HG03354 (cell line): ENCODE measurements around the gene SEZ6L2.

Experiments
- ATAC-seq: cut with Tn5 transposase; IDR thresholded peaks from one replicate; pipeline ENCODE4 v1.9.1; 2021; ENCODE audit warnings: mild to moderate bottlenecking; ENCODE audit not compliant: unreplicated experiment, poor library complexity, severe bottlenecking

SEZ6L2 gene

GRCh38 chr16:29858974-29859373 is 40.4 kb downstream of the SEZ6L2 start:
- no peak for ATAC-seq

GRCh38 chr16:29858149-29858849 is 41.1 kb downstream of the SEZ6L2 start:
- no peak for ATAC-seq

GRCh38 chr16:29857133-29857760 is 42.1 kb downstream of the SEZ6L2 start:
- ATAC-seq: no peak

GRCh38 chr16:29854520-29855100 is 44.7 kb downstream of the SEZ6L2 start:
- no peak for ATAC-seq

- ATAC-seq: no peak
Measured at GRCh38 chr16:29852654-29853053, 46.7 kb downstream of the SEZ6L2 start.

GRCh38 chr16:29850998-29851397 is 48.4 kb downstream of the SEZ6L2 start:
- no peak for ATAC-seq

- no peak for ATAC-seq
Measured at GRCh38 chr16:29849505-29849904, 49.8 kb downstream of the SEZ6L2 start.

GRCh38 chr16:29848420-29849297 is 50.7 kb downstream of the SEZ6L2 start:
- ATAC-seq: no peak

- no peak for ATAC-seq
Measured at GRCh38 chr16:29845656-29846055, 53.7 kb downstream of the SEZ6L2 start.

GRCh38 chr16:29844575-29845331 is 54.6 kb downstream of the SEZ6L2 start:
- no peak for ATAC-seq

- ATAC-seq: no peak
Measured at GRCh38 chr16:29843931-29844330, 55.4 kb downstream of the SEZ6L2 start.

- no peak for ATAC-seq
Measured at GRCh38 chr16:29842732-29843346, 56.5 kb downstream of the SEZ6L2 start.

GRCh38 chr16:29841631-29842030 is 57.7 kb downstream of the SEZ6L2 start:
- no peak for ATAC-seq

GRCh38 chr16:29840240-29840639 is 59.1 kb downstream of the SEZ6L2 start:
- ATAC-seq: no peak

GRCh38 chr16:29839822-29840221 is 59.5 kb downstream of the SEZ6L2 start:
- no peak for ATAC-seq

GRCh38 chr16:29837841-29838240 is 61.5 kb downstream of the SEZ6L2 start:
- ATAC-seq: no peak

- no peak for ATAC-seq
Measured at GRCh38 chr16:29836623-29837022, 62.7 kb downstream of the SEZ6L2 start.

- ATAC-seq: no peak
Measured at GRCh38 chr16:29835926-29836325, 63.4 kb downstream of the SEZ6L2 start.

GRCh38 chr16:29834079-29834478 is 65.3 kb downstream of the SEZ6L2 start:
- no peak for ATAC-seq
